HG02610 (cell line): ENCODE data around the gene SUSD3.
A peak's percentile ranks its signal among the peaks of the same experiment; 100 is the strongest.
"Not testable (repeated sequence)": the region's sequence is repeated elsewhere in the genome, so short reads cannot be mapped to it uniquely, and the experiment has no call there.

ENCODE experiments used
- ATAC-seq: cut with Tn5 transposase; IDR thresholded peaks from one replicate; pipeline ENCODE4 v1.9.1; 2021; ENCODE audit warnings: mild to moderate bottlenecking, moderate library complexity; ENCODE audit not compliant: unreplicated experiment

Gene SUSD3

DNA sequence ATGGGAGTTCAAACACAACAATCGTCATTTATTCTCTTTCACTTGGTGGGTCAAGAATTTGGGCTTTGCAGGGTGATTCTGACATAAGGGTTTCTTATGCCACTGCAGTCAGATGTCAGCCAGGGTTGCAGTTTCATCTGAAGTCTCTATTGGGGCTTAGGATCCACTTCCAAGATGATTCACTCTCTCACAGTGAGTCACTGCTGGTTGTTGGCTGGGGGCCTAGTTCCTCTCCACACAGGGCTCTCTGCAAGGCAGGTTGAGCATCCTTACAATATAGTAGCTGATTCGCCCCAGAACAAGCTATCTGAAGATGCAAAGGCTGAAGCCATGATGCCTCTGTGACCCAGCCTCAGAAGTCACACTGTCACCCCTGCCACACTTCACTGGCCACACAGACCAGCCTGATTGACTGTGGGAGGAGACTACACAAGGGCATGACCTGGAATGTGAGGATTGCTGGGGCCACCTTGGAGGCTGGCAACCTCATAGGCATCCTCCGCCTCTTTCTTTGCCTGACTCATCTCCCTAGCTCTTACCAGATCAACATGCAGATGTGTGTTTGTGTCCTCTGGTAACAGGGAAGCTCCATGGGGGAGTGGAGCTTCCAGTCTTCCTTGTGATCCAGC lies 33.1 kb downstream of the SUSD3 start:
- no peak for ATAC-seq

DNA sequence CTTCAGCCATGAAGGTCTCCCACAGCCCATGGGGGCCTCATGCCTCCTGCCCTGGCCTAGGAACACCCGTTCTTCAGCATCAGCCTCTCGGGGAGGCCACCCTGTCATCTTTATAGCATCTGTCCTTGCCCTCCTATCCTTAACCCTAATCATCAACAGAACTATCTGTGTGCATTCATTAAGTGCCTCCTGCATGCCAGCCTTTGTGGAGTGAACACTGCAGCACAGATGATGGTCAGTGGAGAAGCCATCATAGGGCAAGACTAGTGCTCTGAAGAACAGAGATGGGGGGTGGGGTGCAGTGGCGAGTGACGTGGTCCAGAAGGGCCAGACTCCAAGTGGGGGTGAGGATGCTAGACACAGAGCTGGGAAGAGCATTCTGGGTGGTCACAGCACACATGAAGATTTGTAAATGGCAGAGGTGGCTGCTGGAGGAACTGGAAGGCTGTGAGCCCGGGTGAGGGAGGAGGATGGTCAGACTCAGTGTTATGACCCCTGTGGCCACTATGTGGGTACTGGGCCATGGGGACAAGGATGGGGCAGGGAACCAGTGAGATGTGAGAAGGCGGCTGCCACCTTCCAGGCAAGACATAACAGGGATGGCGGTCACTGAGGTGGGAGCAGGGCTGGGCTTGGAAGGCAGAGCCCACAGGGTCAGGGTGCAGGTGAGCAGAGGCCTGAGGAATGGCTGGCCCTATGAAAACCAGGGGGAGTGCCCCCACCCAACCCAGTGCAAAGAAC lies 33.9 kb downstream of the SUSD3 start:
- no peak for ATAC-seq

DNA sequence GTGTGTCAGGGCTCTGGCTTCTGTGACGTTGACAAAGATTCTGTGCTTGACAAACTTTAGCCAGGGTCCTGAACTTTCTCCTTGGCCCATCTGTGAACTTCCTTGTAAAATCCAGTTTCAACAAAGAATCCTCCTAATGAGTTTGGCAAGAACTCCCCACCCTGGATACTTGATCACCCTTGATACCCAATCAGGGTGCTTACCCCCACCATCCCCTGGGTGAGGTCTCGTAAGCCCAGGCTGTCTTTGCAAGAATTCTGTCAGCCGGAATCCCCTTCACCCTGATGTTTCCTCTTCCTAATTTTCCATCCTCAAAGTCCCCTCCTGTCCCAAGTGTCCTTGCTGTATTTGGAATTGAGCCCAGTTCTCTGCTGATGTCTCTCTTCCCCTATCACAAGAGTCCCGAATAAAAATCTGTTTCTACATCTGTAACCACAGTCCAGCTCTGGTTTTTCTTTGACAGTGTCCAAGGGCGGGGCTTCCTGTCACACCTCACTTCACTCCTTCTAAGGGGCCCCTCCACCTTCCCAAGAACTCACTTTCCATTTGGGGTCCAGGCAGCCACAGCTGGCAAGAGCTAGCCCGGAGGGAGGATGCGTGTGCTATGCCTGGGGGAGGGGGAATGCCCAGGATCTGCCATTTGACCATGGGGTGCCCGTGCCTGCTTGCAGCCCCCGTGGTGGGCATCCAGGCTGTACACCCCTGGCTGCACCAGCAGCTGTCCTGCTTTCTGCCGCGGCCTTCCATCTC lies 34.8 kb downstream of the SUSD3 start:
- ATAC-seq = no peak

DNA sequence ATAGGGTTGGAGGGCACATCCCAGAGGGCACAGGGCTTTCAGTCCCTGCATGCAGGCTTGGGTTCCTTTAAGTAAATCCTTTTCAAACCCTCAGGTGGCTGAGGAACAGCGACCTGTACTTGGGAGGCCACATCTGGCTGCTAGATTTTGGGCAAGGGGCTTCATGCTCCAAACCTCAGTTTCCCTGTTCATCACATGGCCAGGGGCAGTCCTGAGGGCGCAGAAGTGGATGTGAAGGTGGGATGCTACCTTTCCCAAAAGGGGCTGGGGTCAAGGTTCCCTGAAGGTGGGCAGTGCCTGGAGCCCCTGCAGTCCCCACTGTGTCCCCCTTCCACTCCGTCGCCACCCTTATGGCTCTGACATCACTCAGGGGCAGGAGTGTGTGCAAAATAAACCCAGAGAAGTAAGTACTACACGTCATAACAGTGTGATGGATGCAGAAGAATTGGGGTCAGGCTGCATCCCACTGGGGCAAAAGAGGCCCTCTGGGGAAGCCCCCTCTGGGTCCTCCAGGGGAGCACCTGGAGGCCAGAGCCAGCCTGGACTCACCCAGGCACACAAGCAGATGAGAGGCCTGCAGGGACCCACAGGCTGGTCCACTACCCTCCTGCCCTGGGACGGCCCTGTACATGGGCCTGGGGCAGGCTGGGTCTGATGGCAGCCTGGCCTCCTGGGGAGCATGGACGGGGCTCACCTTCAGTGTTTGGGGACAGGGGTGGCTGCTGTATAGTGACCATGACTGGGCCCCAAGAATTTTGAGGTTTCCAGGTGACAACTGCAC lies 35.6 kb downstream of the SUSD3 start:
- no peak for ATAC-seq

DNA sequence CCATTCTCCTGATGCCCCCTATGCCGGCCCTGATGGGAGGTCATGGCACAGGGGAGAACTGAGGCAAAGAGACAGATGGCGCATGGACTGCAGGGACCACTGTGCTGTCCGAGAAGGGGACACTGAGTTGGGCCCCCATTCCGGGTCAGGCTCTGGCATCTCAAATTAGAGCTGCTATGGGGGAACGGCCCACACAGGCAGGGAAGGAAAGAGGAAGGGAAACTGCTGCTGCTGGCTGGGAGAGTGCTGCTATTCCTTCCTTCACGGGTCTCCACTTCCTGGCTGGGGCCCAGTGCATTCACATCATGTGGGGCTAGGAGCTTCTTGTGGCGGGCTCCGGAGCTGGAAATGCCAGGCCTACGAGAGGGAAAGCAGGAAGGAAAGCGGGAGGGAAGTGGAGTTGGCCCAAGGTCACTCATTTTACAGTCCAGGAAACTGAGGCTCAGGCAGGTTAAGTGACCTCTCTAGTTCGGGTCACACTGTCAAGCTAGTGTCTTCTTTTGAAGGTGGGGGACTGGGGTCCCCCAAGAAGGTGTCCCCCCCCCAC lies 36.2 kb downstream of the SUSD3 start:
- ATAC-seq = no peak

DNA sequence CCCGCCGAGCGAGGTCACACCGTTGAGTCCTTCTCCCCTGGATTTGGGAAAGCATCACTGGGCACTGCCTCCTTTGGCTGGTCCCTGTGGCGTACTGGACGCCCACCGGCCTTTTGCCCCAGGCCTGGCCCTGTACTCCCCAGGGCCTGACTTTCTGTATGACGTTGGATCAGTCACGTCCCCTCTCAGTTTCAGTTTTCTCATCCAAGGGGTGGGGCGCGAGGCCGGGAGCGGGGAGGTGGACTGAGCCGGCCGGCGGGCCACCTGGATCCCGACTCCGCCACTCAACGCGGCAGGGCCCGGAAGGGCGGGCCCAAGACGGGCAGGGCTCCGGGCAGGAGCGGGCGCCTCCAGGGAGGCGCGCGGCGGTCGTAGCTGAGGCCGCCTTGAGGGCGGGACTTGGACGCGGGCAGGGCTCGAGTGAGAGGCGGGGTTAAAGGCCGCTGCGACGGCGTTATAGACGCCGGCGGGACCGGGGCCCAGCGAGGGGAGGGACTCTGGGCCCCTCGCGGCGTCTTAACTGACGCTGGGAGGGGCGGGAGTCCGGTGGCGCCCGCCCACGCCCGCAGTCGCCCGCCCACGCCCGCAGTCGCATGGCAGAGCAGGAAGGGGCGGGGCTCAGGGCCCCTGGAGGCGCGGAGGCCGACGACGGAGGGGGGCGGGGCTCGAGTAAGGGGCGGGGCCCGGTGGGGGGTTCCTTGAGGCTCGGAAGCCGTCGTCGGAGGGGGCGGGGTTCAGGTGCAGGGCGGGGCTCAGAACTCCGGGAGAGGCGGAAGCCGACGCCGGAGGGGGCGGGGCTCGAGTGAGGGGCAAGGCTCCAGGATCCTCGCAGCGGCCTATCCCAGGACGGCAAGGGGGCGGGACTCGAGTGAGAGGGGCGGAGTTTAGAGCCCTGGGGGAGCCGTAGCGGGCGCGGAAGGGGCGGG lies 37.0 kb downstream of the SUSD3 start:
- peak; percentile 72 for ATAC-seq

DNA sequence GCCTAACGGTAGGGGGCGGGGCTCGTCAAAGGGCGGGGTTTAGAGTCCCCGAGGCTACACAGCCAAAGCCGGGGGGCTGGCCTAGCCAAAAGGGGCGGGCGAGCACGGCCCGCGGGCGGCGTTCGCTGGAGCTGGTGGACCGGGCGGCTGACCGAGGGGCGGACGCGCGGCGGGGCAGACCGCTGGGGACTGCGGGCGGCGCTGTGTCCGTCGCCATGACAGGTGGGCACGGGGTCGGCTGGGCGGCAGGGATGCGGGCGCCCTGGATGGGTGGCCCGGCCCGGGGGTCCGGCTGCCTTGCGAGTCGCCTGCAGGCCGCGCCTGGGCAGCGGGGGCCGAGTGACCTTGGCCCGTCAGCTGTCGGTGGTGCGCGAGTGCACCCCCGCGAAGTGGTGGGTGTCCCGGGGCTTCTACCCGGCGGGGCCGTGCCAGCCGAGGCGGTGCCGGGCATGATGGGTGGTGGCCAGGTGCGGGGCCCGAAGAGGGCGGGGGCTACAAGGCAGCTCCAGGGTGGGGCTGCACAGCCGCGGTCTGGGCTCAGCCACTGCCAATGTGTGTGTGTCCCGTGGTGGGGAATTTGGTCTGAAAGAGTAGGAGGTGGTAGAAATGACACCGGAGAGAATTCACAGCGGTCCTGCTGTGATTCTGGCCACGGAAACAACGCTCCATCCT lies 37.8 kb downstream of the SUSD3 start, which contains the start of gene CARD19:
TSS of gene CARD19 (plus strand) at position 87 of the 672 bp plus-strand sequence. CDS start at position 216, 129 bp downstream.
- ATAC-seq = no peak

DNA sequence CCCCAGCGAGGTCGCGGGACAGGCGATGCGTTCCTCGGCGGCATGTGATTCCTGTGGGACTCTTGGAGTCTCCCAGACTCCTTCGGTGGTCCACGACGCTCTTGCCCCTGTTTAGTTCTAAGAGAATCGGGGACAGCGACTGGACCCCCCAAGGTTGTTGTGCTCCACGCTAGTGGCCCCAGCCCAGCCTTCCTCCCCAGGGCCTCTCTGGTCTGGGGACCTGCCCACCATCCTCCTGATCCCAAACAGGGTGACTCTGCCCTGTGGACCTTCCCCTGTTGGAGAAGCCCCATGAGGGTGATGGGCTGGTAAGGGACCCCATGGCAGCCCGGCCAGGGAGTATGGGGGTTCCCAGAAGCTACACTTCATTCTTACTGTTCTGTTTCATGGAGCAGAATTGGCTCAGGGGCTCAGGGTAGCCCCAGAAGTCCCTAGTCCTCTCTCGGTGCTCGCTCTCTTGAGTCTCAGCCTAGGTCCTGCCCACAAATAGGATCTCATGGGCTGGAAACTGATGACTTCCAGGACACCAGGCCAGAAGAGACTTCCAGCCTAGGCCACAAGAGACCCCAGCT lies 38.4 kb downstream of the SUSD3 start:
- ATAC-seq = no peak

DNA sequence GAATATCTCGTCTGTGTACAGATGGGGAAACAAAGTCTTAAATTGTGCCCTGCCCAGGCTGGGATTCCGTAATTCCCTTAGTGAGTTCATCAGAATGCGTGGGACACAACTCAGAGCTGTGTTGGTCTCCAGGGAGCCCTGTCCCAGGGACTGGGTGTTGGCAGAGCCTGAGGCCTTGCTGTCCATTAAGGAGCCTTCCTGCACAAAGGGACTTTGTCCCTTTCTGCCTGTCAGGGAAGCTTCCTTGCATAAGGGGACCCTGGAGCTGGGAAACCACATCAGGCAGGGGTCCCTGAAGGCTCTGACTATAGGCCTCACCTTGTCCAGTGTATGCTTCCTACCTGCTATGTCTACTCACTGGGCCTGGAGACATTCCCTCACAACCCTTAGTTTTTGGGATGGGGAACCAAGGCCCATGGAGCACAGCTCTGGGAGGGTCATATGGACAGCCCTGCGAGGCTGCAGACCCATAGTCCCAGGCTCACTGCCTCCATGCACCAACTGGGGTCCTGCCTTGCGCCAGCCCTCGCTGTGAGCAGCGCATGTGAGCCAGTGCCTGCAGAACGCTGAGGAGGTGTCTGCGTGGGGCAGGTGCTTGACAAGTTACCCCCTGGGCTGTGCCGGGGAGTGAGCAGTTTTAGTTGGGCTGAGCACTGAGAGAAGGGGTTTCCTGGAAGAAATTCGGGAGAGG lies 39.2 kb downstream of the SUSD3 start:
- no peak for ATAC-seq

DNA sequence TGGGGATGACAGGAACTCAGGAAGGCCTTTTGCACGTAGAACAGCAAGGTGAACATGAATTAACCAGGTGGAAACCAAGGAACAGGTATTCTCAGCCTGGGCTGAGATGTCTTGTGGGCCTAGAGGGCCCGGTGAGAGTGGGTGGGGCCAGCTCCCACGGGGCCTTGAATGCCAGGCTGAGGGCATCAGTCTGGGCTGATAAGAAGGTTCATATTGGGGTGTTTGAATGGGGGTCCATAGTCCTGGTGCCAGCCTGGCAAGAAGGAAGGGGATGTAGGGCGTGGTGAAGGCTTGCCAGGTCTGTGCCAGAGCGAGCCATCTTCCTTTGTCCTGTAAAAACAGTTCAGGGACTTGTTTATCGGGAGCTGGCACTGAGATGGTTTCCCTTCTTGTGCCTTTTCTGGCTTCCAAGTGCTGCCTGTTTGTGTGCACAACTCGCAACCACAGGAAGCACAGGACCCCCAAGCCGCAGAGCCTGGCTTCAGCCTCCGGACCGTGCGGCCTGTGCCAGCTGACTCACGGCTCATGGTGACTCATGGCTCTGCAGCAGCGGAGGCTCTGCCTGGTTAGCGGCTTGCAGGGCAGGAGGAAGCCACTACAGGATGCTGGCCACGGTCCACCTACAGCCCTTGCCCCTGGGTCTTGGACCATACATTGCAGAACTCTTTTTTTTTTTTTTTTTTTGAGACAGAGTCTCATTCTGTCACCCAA lies 39.9 kb downstream of the SUSD3 start:
- no peak for ATAC-seq

DNA sequence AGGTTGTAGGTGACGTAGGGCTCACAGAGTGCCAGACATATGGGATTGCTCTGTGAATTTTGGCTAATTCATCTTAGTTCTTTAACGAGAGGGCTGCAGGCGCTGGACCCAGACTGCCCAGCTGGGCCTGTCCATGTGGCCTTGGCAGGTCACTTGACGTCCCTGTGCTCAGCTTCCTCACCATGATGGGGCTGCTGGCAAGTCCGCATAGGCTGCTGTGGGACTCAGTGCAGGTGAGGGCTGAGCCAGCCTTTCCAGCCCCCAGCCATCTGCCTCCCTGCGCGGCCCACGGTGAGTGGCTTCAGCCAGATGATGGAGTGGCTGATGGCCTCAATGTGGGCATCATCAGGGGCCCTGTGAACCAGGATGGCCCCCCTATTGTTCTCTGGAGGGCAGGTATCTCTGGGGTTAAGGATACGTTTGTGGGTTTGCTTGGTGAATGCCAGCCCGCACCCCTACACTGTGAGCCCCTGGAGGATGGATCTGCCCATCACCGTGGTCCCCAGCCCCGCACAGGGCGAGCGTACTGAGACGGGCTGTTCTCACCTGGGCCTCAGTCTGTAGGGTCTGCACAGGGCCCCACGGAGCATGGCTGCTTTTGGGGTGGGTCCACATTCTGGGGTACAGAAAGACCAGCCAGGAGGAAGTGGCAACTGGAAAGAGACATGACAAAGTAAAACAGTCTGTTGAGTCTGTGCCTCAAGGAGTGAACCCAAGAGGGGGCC lies 41.2 kb downstream of the SUSD3 start:
- no peak for ATAC-seq

DNA sequence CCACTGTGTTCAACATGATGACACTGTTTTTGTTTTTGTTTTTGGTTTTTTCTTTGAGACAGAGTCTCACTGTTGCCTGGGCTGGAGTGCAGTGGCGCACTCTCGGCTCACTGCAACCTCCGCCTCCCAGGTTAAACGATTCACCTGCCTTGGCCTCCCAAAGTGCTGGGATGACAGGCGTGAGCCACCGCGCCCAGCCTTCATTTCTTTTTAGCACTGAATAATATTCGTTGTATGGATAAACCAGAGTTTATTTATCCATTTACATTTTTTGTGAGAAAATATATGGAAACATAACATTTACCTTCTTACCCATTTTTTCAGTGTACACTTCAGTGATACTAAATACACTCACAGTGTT lies 41.8 kb downstream of the SUSD3 start:
- no peak for ATAC-seq

DNA sequence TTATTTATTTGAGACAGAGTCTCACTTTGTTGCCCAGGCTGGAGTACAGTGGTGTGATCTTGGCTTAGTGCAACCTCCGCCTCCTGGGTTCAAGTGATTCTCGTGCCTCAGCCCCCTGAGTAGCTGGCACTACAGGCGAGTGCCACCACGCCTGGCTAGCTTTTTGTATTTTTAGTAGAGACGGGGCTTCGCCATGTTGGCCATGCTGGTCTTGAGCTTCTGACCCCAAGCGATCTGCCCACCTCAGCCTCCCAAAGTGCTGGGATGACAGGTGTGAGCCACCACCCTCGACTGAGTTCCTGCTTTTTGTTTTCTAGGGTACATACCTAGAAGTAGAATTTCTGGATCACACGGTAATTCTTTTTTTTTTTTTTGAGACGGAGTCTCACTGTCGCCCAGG lies 42.6 kb downstream of the SUSD3 start:
- ATAC-seq = not testable (repeated sequence)

DNA sequence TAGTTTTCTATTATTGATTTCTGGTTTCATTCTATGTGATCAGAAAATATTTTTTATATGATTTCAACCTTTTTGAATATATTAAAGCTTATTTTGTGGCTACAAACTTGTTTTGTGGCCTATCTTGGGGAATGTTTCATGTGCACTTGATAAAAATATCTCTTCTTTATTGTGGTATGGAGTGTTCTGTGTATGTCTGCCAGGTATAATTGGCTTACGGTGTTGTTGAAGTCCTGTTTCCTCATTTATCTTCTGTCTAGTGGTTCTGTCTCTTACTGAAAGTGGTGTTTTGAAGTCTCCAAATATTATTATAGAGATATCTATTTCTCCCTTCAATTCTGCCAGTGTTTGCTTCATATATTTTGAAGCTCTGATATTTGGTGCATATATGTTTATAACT lies 47.1 kb downstream of the SUSD3 start:
- no peak for ATAC-seq

DNA sequence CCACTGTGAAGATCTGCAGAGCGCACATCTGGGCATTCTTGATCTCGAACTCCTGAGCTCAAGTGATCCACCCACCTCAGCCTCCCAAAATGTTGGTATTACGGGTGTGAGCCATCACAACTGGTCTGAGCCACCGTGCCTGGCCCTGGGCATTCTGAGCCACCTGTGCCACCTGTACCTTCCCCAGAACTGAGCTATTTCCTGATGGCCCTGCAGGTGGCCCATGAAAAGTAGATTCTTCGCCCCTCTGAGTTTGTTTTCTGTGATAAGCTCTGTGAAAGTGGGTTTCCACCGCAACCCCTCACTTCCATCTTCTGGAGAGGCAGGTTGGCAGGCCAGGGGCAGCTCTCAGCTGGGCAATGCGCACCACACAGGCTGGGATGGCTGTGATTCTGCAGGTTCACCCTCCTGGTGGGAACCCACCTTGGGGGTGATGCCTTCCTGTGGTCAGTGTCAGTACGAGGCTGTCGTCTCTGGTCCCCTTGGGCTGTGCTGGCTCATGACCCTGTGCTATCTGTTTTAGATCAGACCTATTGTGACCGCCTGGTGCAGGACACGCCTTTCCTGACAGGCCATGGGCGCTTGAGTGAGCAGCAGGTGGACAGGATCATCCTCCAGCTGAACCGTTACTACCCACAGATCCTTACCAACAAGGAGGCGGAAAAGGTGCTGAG lies 48.8 kb downstream of the SUSD3 start:
- ATAC-seq = no peak

DNA sequence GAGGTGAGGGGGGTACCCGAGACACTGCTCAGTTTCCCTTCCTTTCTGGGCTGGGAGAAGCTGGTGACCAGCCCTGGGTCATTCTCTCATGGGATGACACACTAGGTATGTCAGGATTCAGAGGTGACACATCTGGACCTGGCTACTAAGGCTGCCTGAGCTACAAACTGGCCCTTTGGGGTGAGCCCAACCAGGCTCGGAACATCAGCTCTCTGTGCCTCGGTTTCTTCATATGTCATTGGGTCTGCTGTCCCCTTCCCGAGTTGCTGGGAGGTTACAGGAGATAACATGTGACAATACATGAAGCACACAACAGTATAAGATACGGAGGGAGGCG lies 49.3 kb downstream of the SUSD3 start:
- ATAC-seq = no peak
